Effector CD8-positive, alpha-beta T cell (primary cell): ENCODE measurements around the gene SEMA3F.

Source experiments
- DNase-seq: peaks from one replicate; lab custom pipeline; 2025; lab: John Stamatoyannopoulos, UW

Gene SEMA3F

GRCh38 chr3:50170689-50171088 is 15.6 kb downstream of the SEMA3F start:
- no peak for DNase-seq

- DNase-seq = no peak
Measured at GRCh38 chr3:50171540-50172301, 16.6 kb downstream of the SEMA3F start.

- DNase-seq = no peak
Measured at GRCh38 chr3:50172626-50173220, 17.6 kb downstream of the SEMA3F start.

GRCh38 chr3:50173685-50174516 is 18.8 kb downstream of the SEMA3F start:
- DNase-seq = no peak

- no peak for DNase-seq
Measured at GRCh38 chr3:50174517-50174895, 19.4 kb downstream of the SEMA3F start.

GRCh38 chr3:50174947-50175524 is 19.9 kb downstream of the SEMA3F start:
- no peak for DNase-seq

GRCh38 chr3:50177346-50177745 is 22.2 kb downstream of the SEMA3F start:
- DNase-seq = no peak

- no peak for DNase-seq
Measured at GRCh38 chr3:50179710-50180109, 24.6 kb downstream of the SEMA3F start.

- no peak for DNase-seq
Measured at GRCh38 chr3:50181985-50182384, 26.9 kb downstream of the SEMA3F start.

GRCh38 chr3:50182533-50183099 is 27.5 kb downstream of the SEMA3F start:
- no peak for DNase-seq

GRCh38 chr3:50183755-50184154 is 28.6 kb downstream of the SEMA3F start:
- DNase-seq = no peak

GRCh38 chr3:50184242-50184978 is 29.3 kb downstream of the SEMA3F start:
- DNase-seq = no peak

GRCh38 chr3:50185230-50185629 is 30.1 kb downstream of the SEMA3F start:
- no peak for DNase-seq

GRCh38 chr3:50186096-50186495 is 31.0 kb downstream of the SEMA3F start:
- no peak for DNase-seq

GRCh38 chr3:50187750-50188149 is 32.6 kb downstream of the SEMA3F start:
- no peak for DNase-seq

- no peak for DNase-seq
Measured at GRCh38 chr3:50189274-50189673, 34.1 kb downstream of the SEMA3F start.

GRCh38 chr3:50189989-50190388 is 34.9 kb downstream of the SEMA3F start:
- no peak for DNase-seq

- no peak for DNase-seq
Measured at GRCh38 chr3:50190936-50191660, 36.0 kb downstream of the SEMA3F start, which contains the start of gene GNAT1. Gene GNAT1 (plus strand): TSS chr3:50191610. CDS start chr3:50191726, 116 bp downstream.

GRCh38 chr3:50192124-50192523 is 37.0 kb downstream of the SEMA3F start:
- no peak for DNase-seq

- DNase-seq = peak; percentile 81
Measured at GRCh38 chr3:50192689-50193141, 37.6 kb downstream of the SEMA3F start.
